ENCODE data around the gene AKAP8.

GRCh38 chr19:15397236-15397635, 17.6 kb upstream of the AKAP8 start:
- TF ChIP-seq ZNF274 (IDR thresholded peaks at IDR 0.05; ENCODE audit: low read depth, low read length) (no peak), SUZ12 (IDR thresholded peaks at IDR 0.05; ENCODE audit: extremely low read depth, insufficient read depth, insufficient read length) (no peak), YY1 (IDR thresholded peaks at IDR 0.05; ENCODE audit: insufficient read depth, insufficient read length) (no peak)

Data from NT2/D1 (cell line).